Renal cortex interstitium (tissue), 11 donors: ENCODE data around the gene NPHP4. TPM values are rescaled to one million over a fixed set of nuclear protein-coding genes. Genes with fewer than 3 reads are reported as not detected.

ENCODE experiments used
- DNase-seq, 11 donors: peaks; one replicate each; pipeline ENCODE4 v3.0.0-alpha.2; 2013; ENCODE audit warnings: low read depth in 9 of 11, low spot score in 4 of 11; ENCODE audit errors: extremely low read depth in 1 of 11
- polyA plus RNA-seq, 3 donors: library from polyadenylated mRNA; unstranded; fragments of 120-200 nt; gene quantifications; one replicate each; pipeline ENCODE4 v1.2.1, GENCODE V29; 2013; ENCODE audit not compliant: insufficient read length in 3 of 3

NPHP4 gene
- polyA plus RNA-seq, 3 donors, result 9.1 to 16.6 (median 13.0) TPM

DNA sequence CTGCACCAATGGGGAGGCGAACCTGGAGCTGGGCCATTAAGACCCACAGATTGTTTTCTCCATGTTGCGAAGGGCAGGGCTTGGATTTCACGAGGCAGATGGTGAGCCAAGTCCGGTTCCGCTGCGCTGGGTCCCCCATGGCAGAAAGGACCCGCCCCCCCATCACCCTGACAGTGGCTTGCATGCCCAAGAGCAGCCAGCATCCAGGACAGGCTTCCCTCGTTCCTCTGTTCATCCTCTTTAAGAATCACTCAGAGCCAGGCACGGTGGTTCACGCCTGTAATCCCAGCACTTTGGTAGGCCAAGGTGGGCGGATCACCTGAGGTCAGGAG is 15.8 kb upstream of the NPHP4 start:
- DNase-seq, result no peak

DNA sequence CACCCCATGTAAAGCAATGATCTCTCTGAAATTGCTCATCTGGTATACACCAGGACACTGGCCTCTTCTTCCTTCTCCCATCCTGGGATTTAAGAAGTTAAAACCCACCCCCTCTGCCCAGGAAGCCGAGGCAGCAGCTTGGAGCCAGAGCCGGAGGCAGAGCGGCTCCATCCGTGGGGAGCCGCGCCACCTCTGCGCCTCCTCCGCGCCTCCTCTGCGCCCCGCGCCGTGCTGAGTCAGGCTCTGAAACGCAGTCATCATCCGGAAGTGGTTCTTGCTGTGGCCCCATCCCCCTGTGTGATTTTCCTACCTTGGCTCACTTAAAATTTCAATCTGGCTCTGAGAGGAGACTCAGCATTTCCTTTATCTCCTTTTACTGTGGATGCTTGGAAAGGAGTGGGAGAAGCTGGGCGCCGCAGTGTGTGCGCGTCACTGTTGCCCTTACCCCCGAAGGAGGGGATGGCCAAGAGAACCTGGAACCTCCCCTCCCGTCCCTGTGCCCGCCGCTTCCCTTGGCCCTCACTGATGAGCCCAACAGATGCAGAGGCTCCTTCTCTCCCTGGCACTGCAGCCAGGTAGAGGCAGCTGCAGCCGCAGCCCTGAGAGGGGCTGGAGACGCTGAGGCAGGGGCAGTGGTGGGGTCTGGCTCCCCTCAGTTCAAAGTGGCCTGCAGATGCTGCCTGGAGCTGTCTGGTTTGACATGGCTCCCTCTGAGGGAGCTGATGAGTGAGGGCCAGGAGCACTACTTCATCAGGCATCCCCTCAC is 15.3 kb upstream of the NPHP4 start:
- DNase-seq, result no peak

DNA sequence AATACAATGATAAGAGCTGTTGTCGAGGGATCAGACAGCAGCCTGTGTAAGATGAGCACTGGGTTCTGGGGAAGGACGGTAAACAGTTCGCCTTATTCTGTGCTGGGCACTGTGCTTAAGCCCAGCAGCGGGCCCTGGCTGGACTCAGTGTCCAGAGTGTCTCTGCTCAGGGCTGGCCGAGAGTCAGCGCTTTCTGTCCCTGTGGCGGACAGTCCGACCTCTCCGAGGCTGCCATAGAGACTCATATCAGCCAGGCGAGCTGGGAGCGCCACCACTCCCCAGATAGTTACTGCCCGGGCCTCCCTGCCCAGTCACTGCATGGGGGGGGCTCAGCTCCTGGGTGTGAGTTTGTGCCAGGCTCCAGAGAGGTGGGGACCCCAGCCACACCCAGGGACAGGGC is 14.7 kb upstream of the NPHP4 start:
- DNase-seq, result no peak

DNA sequence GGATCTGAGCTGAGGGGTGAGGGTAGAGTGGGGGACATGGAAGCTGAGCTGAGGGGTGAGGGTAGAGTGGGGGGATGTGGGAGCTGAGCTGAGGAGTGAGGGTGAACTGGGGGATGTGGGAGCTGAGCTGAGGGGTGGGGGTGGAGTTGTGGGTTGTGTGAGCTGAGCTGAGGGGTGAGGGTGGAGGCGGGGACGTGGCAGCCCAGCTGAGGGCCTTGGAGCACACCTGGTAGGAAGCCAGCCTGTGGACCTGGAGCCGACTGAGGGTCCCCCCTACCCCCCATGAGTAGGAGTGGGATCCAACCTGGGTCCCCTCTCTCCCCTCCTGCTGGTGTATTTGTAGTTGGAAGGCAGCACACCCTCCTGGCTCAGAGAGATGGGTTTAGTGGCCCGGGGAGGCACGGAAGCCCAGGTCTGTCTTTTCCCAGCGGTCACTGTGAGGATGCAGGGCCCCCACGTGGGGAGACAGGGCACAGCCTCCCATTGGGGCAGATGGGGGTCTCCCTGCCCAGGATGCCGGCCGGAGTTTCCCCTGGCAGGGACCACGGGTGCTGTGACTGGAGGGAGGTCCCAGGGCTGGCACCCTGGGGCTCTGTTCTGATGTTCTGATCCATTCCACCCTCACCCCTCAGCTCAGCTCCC is 13.2 kb upstream of the NPHP4 start:
- DNase-seq, result no peak

DNA sequence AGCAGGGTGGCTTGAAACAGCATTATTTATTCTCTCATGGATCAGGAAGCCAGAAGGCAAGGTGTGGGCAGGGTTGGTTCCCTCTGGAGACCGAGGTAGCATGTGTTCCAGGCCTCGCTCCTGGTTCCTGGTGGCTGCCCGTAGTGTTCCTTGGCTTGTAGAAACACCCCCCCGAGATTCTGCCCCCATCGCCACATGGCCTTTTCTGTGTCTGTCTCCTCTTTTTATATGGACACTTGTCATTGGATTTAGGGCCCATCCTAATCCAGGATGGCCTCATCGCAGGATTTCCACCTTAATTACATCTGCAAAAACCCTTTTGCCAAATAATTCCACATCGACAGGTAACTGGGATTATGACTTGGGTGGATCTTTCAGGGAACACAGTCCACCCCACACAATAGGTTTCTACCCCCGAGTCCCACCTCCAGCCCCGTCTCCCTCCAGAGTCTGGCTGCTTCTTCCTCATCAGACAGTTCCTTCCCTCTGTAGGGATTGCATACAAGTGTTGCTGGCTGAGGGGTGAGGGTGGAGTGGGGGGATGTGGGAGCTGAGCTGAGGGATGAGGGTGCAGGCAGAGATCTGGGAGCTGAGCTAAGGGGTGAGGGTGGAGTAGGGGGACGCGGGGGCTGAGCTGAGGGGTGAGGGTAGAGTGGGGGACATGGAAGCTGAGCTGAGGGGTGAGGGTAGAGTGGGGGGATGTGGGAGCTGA is 12.3 kb upstream of the NPHP4 start:
- DNase-seq, result no peak

DNA sequence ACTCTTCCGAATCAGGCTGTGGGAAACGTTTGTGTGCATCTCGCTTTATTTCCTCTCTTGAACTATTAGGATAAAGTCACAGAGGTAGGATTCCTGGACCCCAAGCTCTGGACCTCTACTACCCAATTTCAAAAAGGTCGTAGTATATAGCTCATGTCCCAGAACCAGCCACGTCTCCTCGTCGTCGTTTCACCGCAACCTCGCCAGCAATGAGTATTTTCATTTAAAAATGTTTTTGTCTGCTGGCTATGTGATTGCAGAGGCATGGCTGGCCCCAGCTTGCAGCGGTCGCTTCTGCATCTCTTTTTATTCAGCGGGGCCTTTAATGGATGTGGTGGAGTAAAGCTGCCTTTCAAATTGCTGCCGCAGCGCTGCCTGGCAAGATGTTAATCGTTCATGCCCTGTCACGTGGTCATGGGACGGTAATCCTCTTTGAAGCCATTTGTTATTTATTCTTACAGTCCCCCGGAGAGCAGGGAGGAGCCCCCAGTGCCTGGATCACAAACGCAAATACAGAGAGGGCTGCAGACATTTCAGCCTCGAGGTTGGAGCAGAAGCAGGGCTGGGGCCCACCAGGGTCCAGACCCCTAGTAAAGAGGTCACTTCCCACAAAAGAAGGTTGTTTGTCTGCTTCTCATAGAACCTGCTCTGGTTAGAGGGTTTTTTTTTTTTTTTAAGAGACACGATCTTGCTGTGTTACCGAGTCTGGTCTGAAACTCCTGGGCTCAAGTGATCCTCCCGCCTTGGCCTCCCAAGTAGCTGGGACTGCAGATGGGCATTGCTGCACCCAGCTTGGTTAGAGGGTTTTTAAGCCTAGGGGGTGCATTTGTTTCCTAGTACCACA is 11.6 kb upstream of the NPHP4 start:
- DNase-seq, result peak in 1 of 11 donors; percentile 28

DNA sequence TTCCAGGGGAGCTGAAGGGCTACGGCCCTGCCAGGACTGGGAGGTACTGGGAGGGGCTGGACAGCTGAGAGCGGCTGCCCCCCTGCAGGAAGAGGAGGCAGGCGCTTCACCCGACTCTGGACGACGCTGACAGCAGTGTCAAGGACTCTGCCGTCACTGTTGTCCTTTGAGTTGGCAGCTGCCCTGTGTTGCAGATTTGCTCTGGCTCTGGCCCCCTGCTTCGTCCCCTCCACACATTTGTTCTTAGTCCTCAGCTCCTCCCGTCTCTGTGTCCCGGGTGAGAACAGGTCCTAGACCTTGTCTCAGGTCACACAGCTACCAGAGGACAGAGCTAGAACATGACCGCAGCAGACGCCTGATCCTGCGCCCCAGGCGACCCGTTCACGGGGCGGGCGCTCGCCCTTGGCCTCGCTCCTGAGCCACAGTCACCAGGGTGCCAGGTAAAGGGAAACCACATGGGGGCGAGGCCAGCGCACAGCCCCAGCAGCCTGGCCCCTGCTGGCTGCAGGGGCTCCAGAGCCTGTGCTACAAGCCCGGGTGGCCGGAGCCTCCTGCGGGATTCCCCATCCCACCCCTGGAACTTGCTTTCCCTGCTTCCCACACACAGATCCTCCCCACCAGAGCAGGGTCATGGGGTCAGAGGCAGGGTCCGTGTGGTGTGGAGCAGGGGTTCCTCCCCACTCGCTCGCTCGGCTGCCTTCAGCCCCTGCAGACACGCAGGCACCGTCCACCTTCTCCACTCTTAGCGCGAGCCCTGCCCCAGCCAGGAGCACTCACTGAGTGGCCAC is 10.7 kb upstream of the NPHP4 start:
- DNase-seq, result no peak

DNA sequence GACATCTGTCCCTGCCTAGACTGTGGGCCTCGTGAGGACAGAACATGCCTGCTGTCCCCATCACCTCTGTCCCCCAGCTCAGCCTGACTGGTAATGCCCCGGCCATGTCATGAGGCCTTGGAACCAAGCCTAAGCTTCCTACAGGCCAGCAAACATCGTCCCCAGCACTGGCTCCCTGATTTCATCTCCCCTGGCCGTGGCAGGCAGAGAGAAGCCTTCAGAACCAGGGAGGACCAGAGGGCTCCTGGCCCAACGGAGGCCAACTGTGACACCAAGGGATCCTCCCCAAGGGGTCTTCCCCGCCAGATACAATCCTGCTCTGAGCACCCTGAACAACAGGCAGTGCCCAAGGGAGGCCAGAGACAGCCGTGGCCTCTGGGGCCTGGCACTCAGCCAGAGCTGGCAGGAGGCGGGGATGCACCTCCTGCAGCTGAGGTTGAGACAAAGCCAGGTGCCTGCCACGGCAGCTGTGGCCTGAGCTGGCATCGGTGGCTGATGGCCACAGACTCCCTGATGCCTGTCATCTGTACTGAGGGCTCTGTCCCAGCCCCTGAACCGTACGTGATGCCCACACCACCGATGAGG is 9.9 kb upstream of the NPHP4 start:
- DNase-seq, result no peak

DNA sequence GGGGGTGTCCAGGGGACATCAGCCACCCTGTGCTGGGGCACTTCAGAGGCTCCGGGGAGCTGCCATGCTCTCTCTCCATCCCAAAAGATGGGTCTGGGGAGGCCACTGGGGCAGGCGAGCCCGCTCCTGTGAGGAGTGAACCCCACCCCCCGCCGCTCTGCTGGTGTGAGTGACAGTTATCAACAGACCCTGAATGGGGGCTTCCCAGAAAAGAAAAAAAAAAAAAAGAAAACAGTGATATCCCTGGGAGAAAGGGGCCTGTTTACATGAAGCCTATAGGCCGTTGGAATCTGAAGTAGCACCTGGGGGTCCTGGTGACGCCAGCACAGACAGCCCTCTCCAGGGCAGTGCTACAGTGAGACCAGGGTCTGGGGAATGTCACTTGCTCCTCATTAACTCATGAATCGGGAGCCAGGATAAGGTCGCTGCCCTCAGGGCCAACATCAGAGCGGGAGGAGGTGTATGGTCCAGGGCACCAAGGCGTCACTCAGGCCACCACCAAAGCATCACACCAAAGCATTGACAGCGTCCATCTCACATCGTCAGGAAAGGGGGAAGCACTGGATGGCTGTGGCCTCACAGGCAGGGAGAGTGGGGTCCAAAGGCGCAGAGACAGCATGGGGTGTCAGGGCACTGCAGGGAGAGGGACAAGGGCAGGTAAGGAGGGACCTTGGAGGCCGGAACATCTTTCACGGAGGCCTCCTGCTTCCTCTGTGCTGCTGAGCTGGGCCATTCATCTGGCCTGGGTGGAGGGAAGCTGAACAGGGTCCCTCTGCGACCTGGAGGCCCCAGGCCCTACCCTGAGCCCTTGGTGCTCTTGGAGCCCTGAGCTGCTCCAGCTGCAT is 8.4 kb upstream of the NPHP4 start:
- DNase-seq, result no peak

DNA sequence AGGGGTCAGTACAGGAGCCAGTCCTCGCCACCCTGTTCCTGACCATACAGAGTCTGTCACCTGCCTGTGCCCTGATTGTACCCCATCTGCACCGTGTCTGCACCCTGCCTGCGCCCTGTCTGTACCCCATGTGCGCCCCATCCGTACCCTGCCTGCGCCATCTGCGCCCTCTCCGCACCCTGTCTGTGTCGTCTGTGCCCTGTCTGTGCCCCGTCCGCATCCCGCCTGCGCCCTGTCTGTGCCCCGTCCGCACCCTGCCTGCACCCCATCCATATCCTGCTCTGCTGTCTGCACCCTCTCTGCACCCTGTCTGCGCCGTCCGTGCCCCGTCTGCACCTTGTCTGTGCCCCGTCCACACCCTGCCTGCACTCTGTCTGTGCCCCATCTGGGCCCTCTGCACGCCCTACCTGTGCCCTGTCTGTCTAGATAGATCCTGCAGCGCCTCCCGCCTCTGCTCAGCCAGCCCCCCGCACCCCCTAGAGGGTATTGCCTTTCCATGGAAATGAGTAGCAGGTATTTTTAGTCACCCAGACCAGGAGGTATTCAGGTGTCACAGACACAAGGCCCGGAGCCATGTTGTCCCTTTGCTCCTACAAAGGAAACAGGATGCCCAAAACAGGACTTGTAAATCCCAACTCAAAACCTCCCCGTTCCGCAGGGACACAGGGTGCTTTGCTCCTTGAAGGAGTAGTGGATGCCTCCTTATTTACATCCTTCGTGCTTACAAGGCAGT is 7.7 kb upstream of the NPHP4 start:
- no peak for DNase-seq

DNA sequence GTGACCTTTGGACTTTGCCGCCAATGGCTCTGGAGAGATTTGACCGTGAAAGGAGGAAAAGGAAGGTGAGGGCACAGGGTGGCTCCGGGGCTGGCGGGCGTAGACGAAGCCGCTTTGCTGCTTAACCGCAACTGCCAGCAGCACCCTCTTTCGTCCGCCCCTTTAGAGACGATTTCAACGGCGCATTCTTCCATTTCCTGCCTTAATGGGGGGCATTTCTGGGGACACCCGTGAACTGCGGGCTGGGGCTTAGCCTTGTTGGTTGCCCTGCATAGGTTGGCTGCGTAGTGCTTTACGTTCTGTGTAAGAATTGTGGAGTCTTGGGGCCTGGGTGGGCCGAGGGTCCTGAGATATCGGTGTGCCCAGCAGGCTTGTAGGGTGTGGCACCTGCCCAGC is 6.7 kb upstream of the NPHP4 start:
- DNase-seq, result no peak

DNA sequence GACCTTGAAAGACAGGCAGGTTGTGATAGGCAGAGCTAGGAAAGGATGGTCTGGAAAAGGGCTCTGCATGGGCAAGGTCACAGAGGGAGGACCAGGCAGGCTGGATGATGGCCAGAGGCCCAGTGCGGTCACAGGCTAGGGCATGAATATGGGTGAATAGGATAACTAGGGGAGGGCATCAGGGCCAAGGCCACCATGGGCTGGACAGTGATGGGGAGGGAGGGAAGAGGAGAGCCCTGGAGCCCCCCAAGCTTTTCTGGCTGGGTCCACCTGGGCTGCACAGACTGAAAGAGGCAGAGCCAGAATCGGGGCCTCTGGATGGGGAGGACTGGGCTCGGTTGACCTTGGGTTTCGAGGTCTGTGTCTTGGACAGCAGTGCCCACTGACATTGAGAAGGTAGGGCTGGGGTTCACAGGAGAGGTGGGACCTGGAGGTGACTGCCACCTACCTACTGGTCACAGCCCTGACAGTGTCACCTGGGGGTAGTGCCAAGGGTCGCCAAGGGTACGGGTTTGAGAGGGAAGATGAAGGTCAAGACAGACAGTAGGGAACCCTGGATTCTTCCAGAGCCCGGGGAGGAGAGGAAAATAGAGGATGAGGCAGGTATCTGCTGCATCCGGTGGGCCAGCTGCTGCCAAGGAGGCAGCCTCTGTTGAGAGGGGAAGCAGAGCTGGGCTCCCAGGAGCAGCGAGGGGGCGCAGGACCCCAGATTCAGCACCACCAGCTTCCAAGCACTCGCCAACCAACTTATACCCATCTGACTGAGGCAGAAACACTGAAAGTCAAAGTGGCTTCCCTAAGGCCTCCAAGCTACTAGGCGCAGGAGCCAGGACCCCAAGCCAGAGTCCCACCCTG is 6.1 kb upstream of the NPHP4 start:
- DNase-seq, result no peak

DNA sequence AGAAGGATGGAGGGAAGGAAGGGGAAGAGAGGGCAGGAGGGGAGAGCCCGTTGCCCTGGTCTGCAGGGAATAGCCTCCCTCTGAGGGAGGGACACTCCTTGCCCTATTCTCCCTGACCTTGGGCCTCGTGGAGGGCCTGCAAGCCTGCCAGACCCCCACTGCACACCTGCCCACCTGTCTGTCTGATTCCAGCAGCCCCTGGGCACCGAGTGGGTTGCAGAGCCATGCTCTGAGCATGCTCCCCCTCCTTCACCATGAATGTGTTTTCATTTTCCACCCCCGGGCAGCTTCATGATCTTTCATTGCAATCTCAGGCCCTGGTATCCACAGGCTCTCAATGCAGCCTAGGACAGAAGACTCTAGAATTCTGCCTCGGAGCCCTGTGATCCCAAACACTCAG is 5.1 kb upstream of the NPHP4 start:
- no peak for DNase-seq

DNA sequence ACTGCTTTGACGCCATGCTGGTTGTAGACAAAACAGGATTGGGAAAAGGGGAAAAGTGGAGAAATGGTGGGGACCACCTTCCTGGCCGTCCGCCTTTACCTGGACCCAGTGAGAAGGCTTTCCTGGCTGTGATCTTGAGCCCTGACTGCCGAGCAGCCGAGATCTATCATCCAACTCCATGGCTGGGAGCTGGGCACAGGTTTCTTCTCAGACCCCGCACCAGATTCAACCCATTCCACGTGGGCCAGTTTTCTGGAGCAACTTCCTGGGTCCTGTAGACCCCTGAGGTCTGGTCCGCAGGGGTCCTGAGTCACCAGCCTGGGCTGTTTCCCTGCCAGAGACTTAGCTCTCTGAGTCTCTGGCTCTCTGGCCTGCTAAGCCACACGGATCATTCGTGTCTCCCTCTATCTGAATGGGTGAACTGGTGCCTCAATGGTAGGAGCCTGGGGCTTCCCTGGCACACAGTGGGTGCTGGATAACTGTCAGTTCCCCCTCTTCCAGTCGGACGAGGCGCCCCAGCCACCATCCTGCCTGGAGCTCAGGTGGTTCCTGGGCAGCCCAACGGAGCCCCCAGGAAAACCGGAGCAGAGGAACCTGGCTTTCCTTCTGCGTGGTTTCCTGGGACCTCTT is 4.5 kb upstream of the NPHP4 start:
- DNase-seq, result no peak

DNA sequence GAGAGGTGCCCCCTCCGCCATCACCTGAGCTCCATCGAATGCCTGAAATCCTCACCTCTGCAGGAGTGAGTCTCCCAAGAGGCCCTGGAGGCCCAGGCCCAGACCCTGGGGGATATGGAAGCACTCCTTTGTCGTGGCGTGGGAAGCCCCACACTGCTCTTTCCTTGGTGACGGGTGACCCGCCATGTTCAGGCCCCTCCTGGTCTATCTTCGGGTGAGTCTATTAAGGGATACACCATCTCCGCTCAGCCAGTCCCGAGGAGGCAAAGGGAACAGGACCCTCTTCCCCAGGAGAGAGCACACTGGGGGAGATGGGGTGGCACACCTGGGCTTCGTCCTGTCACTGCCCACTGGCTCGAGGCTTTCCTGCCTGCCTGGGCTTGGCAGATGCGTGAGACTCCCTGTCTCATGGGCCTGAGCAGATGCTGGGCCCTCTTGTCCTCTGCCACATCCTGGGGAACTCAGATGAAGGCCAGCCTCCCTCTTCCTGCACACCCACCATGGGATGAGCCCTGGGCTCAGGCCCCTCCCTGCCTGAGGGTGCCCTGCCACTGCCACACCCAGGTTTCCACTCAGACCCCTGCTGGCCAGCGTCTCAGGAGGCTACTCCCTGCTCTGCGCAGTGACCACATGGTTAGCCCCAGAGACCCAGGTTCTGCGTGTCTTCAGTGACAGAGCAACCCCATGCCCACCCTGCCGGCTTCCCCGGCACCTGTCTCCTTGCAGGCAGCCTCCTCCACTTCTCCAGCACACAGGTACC is 3.8 kb upstream of the NPHP4 start:
- no peak for DNase-seq
